Measurements from ENCODE around the gene CHD8. TPM values are rescaled to one million over a fixed set of nuclear protein-coding genes. Genes with fewer than 3 reads are reported as not detected.

The CHD8 gene
- total and polyA plus RNA-seq, 10 of the 15 experiments (the other 5 are each of a cell fraction or from before 2014, with no cell fraction given) = 20.2 to 79.5 (median 35.5) TPM

DNA sequence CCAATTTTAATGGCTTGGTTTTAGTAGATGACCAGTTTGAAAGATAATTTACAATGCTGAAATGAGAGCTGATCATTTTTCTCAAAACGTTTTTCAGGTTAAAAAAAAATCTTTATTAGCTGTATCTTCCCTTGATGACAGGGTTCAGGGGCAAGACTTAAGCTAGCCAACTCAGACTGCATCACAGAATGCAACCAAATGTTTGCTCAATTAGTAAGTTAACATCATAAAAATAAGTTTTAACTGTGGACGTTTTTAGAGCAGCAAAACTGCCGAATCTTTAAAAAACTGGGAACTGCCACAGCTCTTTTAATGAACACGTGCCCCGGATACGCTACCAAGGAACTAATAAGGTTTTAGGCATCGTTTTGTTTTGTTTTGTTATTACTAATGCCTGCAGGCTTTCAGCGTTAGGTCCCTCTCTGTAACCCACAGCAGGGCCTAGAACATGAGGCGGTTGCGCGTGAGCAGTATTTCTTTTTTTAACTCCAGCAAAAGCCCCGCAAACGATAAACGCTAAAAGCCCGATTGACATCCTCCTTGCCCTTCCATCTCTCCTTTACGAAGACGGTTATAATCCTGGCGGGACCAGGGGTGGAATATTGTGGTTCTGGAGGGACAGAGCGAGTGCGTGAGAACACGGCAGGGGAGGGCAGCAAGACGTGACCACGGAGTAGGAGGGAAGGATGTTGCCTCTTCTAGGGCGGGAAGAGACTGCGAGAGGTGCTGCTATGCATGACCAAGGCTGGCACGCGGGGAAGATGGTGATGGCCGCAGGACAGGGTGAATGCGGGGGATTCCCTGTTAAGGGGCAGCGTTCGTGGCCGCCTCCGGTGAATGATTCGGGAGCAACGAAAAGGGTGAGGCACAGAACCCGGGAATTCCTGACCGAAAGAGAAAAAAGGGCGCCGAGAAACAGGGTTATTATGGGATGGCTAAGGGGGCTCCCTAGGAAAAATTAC lies 72.8 kb downstream of the CHD8 start (continued):
- TF ChIP-seq, protein P1, sequence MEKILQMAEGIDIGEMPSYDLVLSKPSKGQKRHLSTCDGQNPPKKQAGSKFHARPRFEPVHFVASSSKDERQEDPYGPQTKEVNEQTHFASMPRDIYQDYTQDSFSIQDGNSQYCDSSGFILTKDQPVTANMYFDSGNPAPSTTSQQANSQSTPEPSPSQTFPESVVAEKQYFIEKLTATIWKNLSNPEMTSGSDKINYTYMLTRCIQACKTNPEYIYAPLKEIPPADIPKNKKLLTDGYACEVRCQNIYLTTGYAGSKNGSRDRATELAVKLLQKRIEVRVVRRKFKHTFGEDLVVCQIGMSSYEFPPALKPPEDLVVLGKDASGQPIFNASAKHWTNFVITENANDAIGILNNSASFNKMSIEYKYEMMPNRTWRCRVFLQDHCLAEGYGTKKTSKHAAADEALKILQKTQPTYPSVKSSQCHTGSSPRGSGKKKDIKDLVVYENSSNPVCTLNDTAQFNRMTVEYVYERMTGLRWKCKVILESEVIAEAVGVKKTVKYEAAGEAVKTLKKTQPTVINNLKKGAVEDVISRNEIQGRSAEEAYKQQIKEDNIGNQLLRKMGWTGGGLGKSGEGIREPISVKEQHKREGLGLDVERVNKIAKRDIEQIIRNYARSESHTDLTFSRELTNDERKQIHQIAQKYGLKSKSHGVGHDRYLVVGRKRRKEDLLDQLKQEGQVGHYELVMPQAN (conservative IDR thresholded peaks at IDR 0.05) = peak; percentile 42; the same call in 1 of the 2 replicates
- TF ChIP-seq MXI1 (IDR thresholded peaks at IDR 0.05; ENCODE audit: low read depth, low read length) = peak; percentile 76
- TF ChIP-seq FOXM1 (IDR thresholded peaks at IDR 0.05; ENCODE audit: low read depth, low read length) = no peak; the same call in 1 of the 2 replicates
- 0 out of 2 replicates have a peak, but pooled peaks have one; percentile 15 for TF ChIP-seq GATAD2B (conservative IDR thresholded peaks at IDR 0.05; ENCODE audit: low read depth)
- TF ChIP-seq ETV6 (conservative IDR thresholded peaks at IDR 0.05 in 1 of 2, IDR thresholded peaks at IDR 0.05 in 1 of 2; ENCODE audit: borderline replicate concordance in 1 of 2, low read depth in 1 of 2) = 0 out of 4 replicates have a peak, but pooled peaks of 1 of the 2 experiments have one; percentile 20
- TF ChIP-seq PAX5 (IDR thresholded peaks at IDR 0.05; ENCODE audit: borderline replicate concordance, low read depth, low read length) = peak; percentile 73
- TF ChIP-seq, protein P2, sequence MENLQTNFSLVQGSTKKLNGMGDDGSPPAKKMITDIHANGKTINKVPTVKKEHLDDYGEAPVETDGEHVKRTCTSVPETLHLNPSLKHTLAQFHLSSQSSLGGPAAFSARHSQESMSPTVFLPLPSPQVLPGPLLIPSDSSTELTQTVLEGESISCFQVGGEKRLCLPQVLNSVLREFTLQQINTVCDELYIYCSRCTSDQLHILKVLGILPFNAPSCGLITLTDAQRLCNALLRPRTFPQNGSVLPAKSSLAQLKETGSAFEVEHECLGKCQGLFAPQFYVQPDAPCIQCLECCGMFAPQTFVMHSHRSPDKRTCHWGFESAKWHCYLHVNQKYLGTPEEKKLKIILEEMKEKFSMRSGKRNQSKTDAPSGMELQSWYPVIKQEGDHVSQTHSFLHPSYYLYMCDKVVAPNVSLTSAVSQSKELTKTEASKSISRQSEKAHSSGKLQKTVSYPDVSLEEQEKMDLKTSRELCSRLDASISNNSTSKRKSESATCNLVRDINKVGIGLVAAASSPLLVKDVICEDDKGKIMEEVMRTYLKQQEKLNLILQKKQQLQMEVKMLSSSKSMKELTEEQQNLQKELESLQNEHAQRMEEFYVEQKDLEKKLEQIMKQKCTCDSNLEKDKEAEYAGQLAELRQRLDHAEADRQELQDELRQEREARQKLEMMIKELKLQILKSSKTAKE (IDR thresholded peaks at IDR 0.05; ENCODE audit: low read depth, poor library complexity, severe bottlenecking) = peak; percentile 11
- no peak for TF ChIP-seq ZNF217 (IDR thresholded peaks at IDR 0.05)
- TF ChIP-seq NFYB (IDR thresholded peaks at IDR 0.05; ENCODE audit: insufficient read depth, low read depth, low read length) = no peak
- no peak for TF ChIP-seq HDAC2 (IDR thresholded peaks at IDR 0.05)
- no peak for TF ChIP-seq POU2F2 (IDR thresholded peaks at IDR 0.05; ENCODE audit: borderline replicate concordance, low read depth, low read length)
- peak in 1 of 2 experiments; percentile 51; a peak in 2 of 4 replicates for TF ChIP-seq IKZF2 (IDR thresholded peaks at IDR 0.05)
- TF ChIP-seq TCF3 (IDR thresholded peaks at IDR 0.05; ENCODE audit: borderline replicate concordance, insufficient read depth, low read depth, low read length) = no peak
- peak; percentile 60; the same call in 1 of the 2 replicates for TF ChIP-seq RAD51 (IDR thresholded peaks at IDR 0.05)
- no peak for TF ChIP-seq CEBPB (IDR thresholded peaks at IDR 0.05; ENCODE audit: borderline replicate concordance in 1 of 2, low read depth in 2 of 2, low read length in 2 of 2)
- TF ChIP-seq, protein P3, sequence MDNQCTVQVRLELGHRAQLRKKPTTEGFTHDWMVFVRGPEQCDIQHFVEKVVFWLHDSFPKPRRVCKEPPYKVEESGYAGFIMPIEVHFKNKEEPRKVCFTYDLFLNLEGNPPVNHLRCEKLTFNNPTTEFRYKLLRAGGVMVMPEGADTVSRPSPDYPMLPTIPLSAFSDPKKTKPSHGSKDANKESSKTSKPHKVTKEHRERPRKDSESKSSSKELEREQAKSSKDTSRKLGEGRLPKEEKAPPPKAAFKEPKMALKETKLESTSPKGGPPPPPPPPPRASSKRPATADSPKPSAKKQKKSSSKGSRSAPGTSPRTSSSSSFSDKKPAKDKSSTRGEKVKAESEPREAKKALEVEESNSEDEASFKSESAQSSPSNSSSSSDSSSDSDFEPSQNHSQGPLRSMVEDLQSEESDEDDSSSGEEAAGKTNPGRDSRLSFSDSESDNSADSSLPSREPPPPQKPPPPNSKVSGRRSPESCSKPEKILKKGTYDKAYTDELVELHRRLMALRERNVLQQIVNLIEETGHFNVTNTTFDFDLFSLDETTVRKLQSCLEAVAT (IDR thresholded peaks at IDR 0.05) = 0 out of 2 replicates have a peak, but pooled peaks have one; percentile 28
- TF ChIP-seq, protein P4, sequence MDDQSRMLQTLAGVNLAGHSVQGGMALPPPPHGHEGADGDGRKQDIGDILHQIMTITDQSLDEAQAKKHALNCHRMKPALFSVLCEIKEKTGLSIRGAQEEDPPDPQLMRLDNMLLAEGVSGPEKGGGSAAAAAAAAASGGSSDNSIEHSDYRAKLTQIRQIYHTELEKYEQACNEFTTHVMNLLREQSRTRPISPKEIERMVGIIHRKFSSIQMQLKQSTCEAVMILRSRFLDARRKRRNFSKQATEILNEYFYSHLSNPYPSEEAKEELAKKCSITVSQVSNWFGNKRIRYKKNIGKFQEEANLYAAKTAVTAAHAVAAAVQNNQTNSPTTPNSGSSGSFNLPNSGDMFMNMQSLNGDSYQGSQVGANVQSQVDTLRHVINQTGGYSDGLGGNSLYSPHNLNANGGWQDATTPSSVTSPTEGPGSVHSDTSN (IDR thresholded peaks at IDR 0.05; ENCODE audit: insufficient replicate concordance, low read depth, low read length) = no peak
- peak; percentile 47 for TF ChIP-seq SPI1 (IDR thresholded peaks at IDR 0.05; ENCODE audit: borderline replicate concordance, insufficient read depth, low read depth, low read length)

Measured in GM12878 (cell line).